GM23338 (cell line): ENCODE measurements around the gene LAMC2. TPM values are rescaled to one million over a fixed set of nuclear protein-coding genes. Genes with fewer than 3 reads are reported as not detected.

Experiments used
- ATAC-seq: fragments of 200-7000 bp; cut with Tn5 transposase; 3 replicates; pipeline ENCODE4 v1.9.1; 2020
- DNase-seq: peaks from one replicate; pipeline ENCODE4 v3.0.0-alpha.2; 2015; ENCODE audit warnings: low spot score
- H2AFZ ChIP-seq: fragments of 200-600 bp; sonication (generic); 2 replicates; pipeline ENCODE4 v1.8.0; 2016; ENCODE audit warnings: antibody characterized with exemption, mild to moderate bottlenecking, moderate library complexity
- H3F3A ChIP-seq: fragments of 200-600 bp; sonication (generic); replicated peaks from 2 replicates; pipeline ENCODE4 v1.8.0; 2017; ENCODE audit warnings: antibody characterized with exemption, mixed run types, low read depth
- H3K27ac ChIP-seq: fragments of 200-600 bp; sonication (generic); 2 replicates; pipeline ENCODE4 v1.6.1; 2016; ENCODE audit warnings: low read depth
- H3K27me3 ChIP-seq: fragments of 200-600 bp; sonication (generic); 2 replicates; pipeline ENCODE4 v1.8.0; 2016; ENCODE audit warnings: mild to moderate bottlenecking, mixed run types, moderate library complexity; ENCODE audit not compliant: insufficient read depth
- H3K36me3 ChIP-seq: fragments of 200-600 bp; sonication (generic); 2 replicates; pipeline ENCODE4 v1.8.0; 2016; ENCODE audit warnings: mild to moderate bottlenecking; ENCODE audit not compliant: insufficient read depth
- H3K4me1 ChIP-seq: fragments of 200-600 bp; sonication (generic); 2 replicates; pipeline ENCODE4 v1.8.0; 2016; ENCODE audit warnings: mild to moderate bottlenecking, moderate library complexity; ENCODE audit not compliant: insufficient read depth
- H3K4me2 ChIP-seq: fragments of 200-600 bp; sonication (generic); 2 replicates; pipeline ENCODE4 v1.7.1; 2017; ENCODE audit warnings: mixed run types
- H3K4me3 ChIP-seq: fragments of 200-600 bp; sonication (generic); 2 replicates; pipeline ENCODE4 v1.6.1; 2016; ENCODE audit warnings: mixed run types
- H3K79me2 ChIP-seq: fragments of 200-600 bp; sonication (generic); replicated peaks from 2 replicates; pipeline ENCODE4 v1.8.0; 2017; ENCODE audit warnings: mild to moderate bottlenecking; ENCODE audit not compliant: insufficient read depth
- H3K9me2 ChIP-seq: fragments of 200-600 bp; sonication (generic); 2 replicates; pipeline ENCODE4 v1.8.0; 2017; ENCODE audit not compliant: insufficient read depth
- H4K20me1 ChIP-seq: fragments of 200-600 bp; sonication (generic); replicated peaks from 2 replicates; pipeline ENCODE4 v1.8.0; 2017; ENCODE audit warnings: mild to moderate bottlenecking; ENCODE audit not compliant: insufficient read depth
- H3K27ac Mint-ChIP-seq: 2 replicates; pipeline ENCODE4 v1.8.0; 2020; ENCODE audit warnings: inconsistent platforms, mild to moderate bottlenecking, moderate library complexity, mixed read lengths
- H3K27me3 Mint-ChIP-seq: 3 replicates; pipeline ENCODE4 v1.8.0; 2022; ENCODE audit warnings: low read depth, mild to moderate bottlenecking, moderate library complexity, mixed read lengths, inconsistent platforms; ENCODE audit not compliant: insufficient read depth, poor library complexity
- H3K36me3 Mint-ChIP-seq: 3 replicates; pipeline ENCODE4 v1.8.0; 2021; ENCODE audit warnings: low read depth, mild to moderate bottlenecking, inconsistent platforms, moderate library complexity, mixed read lengths
- H3K4me1 Mint-ChIP-seq: 3 replicates; pipeline ENCODE4 v1.8.0; 2020; ENCODE audit warnings: mild to moderate bottlenecking, inconsistent platforms, mixed read lengths
- H3K4me3 Mint-ChIP-seq: 3 replicates; pipeline ENCODE4 v1.8.0; 2021; ENCODE audit warnings: moderate library complexity, mild to moderate bottlenecking, inconsistent platforms, mixed read lengths
- H3K9me3 Mint-ChIP-seq: 3 replicates; pipeline ENCODE4 v1.8.0; 2020; ENCODE audit warnings: moderate library complexity, mild to moderate bottlenecking, inconsistent platforms, mixed read lengths
- CTCF ChIP-seq, 2 experiments: fragments of 200-600 bp in 1 of 2; sonication (generic) in 1 of 2; conservative IDR thresholded peaks; 2 replicates each; pipeline versions ENCODE4 v1.5.1 to v1.6.1; 2016 to 2017; ENCODE audit warnings: antibody characterized with exemption in 2 of 2, low read depth in 2 of 2, mild to moderate bottlenecking in 2 of 2, moderate library complexity in 1 of 2
- ETS1 ChIP-seq: IDR thresholded peaks from 2 replicates; pipeline ENCODE4 v1.6.1; 2016; ENCODE audit warnings: antibody characterized with exemption
- EZH2 ChIP-seq: fragments of 200-600 bp; sonication (generic); IDR thresholded peaks from one replicate; pipeline ENCODE4 v1.8.0; 2017; ENCODE audit warnings: antibody characterized with exemption, mild to moderate bottlenecking, low read depth; ENCODE audit not compliant: unreplicated experiment
- EZH2phosphoT487 ChIP-seq: fragments of 200-600 bp; sonication (generic); IDR thresholded peaks from one replicate; pipeline ENCODE4 v1.8.1; 2018; ENCODE audit warnings: antibody characterized with exemption; ENCODE audit not compliant: unreplicated experiment
- JUNB ChIP-seq: IDR thresholded peaks from one replicate; pipeline ENCODE4 v1.6.1; 2016; ENCODE audit warnings: antibody characterized with exemption; ENCODE audit not compliant: unreplicated experiment
- NANOG ChIP-seq: IDR thresholded peaks from 2 replicates; pipeline ENCODE4 v1.6.1; 2016; ENCODE audit warnings: antibody characterized with exemption, borderline replicate concordance
- POLR2AphosphoS5 ChIP-seq: IDR thresholded peaks from 2 replicates; pipeline ENCODE4 v1.6.1; 2016; ENCODE audit warnings: antibody characterized with exemption, low read depth
- ZNF114 ChIP-seq: fragments of 250-450 bp; sonication (Bioruptor Pico); IDR thresholded peaks from 2 replicates; pipeline ENCODE4 v1.5.0; 2020; ENCODE audit warnings: mild to moderate bottlenecking, moderate library complexity
- ZNF331 ChIP-seq: fragments of 250-450 bp; sonication (Bioruptor Pico); IDR thresholded peaks from 2 replicates; pipeline ENCODE4 v1.5.0; 2020; ENCODE audit warnings: low read depth, mild to moderate bottlenecking, moderate library complexity
- ZNF462 ChIP-seq: fragments of 250-450 bp; sonication (Bioruptor Pico); IDR thresholded peaks from 2 replicates; pipeline ENCODE4 v1.5.0; 2020; ENCODE audit warnings: mild to moderate bottlenecking, moderate library complexity
- polyA plus RNA-seq: library from polyadenylated mRNA; unstranded; fragments of >200 nt; fragmentation: Nextera tagmentation; extraction: Ambion mirVana; gene quantifications from 2 replicates; pipeline ENCODE4 v1.2.1, GENCODE V29; 2016
- total RNA-seq: library from RNA; depleted of rRNA; stranded (reverse); fragments of >200 nt; shearing (Covaris generic); gene quantifications from 2 replicates; pipeline ENCODE4 v1.2.3, GENCODE V29; 2014
- TF ChIP-seq, protein P1 (sequence below): IDR thresholded peaks from one replicate; pipeline ENCODE4 v1.6.1; 2018; ENCODE audit warnings: antibody characterized with exemption; ENCODE audit not compliant: unreplicated experiment

Gene LAMC2
- total and polyA plus RNA-seq, 2 experiments from 2014 or later = 4.3 to 19.5 TPM

DNA sequence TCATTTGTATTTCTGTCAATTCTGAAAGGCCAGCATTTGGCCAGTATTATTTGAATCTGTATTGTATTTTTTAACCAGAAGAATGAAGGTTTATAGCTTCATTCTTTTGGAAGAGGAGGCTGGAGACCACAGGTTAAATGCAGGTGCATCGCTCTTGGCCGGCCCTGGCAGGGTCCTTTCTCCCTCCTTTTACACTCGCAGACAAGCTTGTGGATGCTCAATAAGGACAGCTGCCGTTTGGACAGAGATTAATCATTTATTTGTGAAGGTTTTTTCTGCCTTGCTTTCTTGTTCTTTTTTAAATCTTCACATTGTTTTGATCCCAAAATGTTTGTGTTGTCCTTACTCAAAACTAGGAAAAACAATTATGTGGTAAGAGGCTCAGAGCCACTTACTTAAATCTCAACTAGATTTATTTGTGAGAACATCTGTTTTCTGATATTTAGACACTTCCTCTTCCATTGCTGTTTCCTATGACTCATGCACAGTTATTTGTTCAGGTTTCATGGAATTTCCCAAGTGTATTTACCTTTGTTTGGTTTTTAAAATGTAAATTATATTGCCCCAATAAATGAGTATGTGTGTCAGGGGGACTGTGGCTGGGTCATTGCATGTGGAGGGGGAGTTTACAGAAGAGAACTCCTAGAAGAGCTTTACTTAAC, 46.7 kb upstream of the LAMC2 start:
- Histone ChIP-seq H3K27me3 (no peaks in the 10 kb centered on the region), H3F3A (no peaks in the 10 kb centered on the region), H3K9me2 (no peaks in the 10 kb centered on the region), H2AFZ (no peak overlapping the region), H3K4me2 (no peak overlapping the region), H3K4me3 (no peak overlapping the region), H3K27ac (no peak overlapping the region; the same call in 1 of the 2 replicates), H3K4me1 (0 out of 2 replicates have a peak, but pooled peaks cover 3% of the 10 kb centered on the region), H3K36me3 (peaks cover 10% of the 10 kb centered on the region; the same call in 1 of the 2 replicates), H3K79me2 (no peaks in the 10 kb centered on the region), H4K20me1 (no peaks in the 10 kb centered on the region)
- peaks cover 50% of the 10 kb centered on the region; the same call in 2 of the 3 replicates for H3K36me3 Mint-ChIP-seq
- H3K4me1 Mint-ChIP-seq = no peaks in the 10 kb centered on the region
- no peak overlapping the region for H3K27ac Mint-ChIP-seq
- H3K9me3 Mint-ChIP-seq = no peaks in the 10 kb centered on the region
- no peak for DNase-seq
- no peak for ATAC-seq
- H3K27me3 Mint-ChIP-seq = no peaks in the 10 kb centered on the region
- TF ChIP-seq EZH2 (no peak), ETS1 (no peak), ZNF114 (CRISPR knock-in tag) (no peak), ZNF462 (CRISPR knock-in tag) (no peak), POLR2AphosphoS5 (no peak), NANOG (no peak), JUNB (no peak), EZH2phosphoT487 (no peak), CTCF (conservative IDR thresholded peaks at IDR 0.05; ENCODE audit: low read depth in 2 of 2) (no peak), ZNF331 (CRISPR knock-in tag) (no peak)
- TF ChIP-seq, protein P1, sequence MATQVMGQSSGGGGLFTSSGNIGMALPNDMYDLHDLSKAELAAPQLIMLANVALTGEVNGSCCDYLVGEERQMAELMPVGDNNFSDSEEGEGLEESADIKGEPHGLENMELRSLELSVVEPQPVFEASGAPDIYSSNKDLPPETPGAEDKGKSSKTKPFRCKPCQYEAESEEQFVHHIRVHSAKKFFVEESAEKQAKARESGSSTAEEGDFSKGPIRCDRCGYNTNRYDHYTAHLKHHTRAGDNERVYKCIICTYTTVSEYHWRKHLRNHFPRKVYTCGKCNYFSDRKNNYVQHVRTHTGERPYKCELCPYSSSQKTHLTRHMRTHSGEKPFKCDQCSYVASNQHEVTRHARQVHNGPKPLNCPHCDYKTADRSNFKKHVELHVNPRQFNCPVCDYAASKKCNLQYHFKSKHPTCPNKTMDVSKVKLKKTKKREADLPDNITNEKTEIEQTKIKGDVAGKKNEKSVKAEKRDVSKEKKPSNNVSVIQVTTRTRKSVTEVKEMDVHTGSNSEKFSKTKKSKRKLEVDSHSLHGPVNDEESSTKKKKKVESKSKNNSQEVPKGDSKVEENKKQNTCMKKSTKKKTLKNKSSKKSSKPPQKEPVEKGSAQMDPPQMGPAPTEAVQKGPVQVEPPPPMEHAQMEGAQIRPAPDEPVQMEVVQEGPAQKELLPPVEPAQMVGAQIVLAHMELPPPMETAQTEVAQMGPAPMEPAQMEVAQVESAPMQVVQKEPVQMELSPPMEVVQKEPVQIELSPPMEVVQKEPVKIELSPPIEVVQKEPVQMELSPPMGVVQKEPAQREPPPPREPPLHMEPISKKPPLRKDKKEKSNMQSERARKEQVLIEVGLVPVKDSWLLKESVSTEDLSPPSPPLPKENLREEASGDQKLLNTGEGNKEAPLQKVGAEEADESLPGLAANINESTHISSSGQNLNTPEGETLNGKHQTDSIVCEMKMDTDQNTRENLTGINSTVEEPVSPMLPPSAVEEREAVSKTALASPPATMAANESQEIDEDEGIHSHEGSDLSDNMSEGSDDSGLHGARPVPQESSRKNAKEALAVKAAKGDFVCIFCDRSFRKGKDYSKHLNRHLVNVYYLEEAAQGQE = no peak
- no peak overlapping the region for H3K4me3 Mint-ChIP-seq
